Suppressor macrophage (primary cell): Measurements from ENCODE around the gene ATXN7L1.
A peak's percentile ranks its signal among the peaks of the same experiment; 100 is the strongest.
"Not testable (repeated sequence)": the region's sequence is repeated elsewhere in the genome, so short reads cannot be mapped to it uniquely, and the experiment has no call there.

ENCODE experiments used
- DNase-seq, 4 experiments: peaks; one replicate each; pipeline ENCODE4 v3.0.0-alpha.2; 2020 to 2022

Gene ATXN7L1

DNA sequence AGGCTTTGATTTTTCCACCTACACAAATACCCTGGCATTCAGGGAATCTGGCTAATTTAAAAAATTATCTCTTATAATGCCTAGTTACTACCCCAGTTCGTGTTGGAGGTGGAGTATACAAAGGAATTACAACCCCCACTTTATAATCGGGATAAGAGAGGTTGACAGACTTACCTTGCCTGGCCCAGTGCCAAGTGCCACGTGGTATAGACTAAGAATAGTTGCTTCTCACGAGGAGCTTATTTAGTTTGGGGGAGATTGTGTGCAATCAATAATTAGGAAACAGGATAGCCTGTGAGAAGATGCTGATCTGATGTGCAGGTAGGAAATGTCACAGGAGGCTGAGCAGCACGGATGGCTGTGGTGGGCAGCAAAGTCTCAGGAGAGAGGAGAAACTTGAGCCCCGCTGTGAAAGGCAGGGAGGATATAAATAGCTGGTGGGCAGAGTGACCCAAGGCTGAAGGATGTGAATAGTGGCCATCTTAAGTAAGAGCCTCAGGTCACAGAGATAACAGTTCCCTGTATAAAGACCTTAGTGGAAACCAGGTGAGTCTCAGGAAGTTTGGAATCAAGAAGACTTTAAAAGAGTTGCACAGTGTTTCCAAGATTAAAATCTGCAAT lies 11.3 kb upstream of the ATXN7L1 start:
- DNase-seq = no peak

DNA sequence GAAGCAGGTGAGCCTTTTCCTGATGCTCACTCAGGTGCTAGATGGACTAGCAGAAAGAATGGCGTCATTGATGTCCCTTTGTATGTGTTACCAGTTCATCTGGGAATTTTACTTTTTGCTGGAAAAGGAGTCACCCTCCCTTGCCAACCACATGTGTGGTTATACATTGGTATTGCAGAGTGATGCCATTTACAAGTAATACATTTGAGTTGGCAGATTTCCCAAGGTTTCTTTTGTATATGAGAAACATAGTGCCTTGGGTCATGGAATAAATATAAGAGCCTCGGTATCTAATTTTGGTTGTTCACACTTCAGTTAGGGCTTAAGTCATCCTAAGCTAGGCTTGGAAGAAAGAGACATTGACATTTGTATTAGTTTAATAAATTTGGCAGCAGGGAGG lies 10.4 kb upstream of the ATXN7L1 start:
- DNase-seq = no peak

DNA sequence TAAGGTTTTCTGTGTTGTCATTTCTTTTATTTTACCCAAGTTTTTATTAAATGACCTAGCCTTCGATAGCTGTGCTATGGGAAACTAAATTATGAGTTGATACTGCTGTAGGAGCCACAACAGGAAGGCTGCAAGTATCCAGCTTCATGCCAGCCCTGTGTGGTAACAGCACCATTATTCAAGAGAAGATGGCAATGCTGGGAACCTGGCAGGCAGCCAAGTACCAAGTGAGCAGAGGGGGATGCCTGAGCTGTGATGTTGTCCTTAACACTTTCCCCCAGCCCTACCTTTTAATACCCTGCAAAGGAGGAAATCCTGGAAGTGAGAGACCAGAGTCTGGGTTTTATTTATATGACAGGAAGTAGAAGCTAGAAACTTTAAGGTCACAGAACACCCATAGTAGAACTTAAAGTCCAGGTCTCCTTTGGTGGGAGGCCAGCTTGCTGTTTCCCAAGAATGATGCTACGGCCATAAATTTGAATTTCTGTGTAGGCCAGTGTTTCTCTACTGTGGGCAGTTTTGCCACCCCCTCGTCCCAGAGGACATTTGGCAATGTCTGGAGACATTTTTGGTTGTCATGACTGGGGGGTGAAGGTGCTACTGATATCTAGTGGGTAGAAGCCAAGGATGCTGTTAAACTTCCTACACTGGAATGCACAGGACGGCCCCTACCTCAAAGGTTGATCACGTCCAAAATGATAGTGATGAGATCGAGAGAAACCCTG lies 9.2 kb upstream of the ATXN7L1 start:
- DNase-seq = peak in 1 of 4 experiments; percentile 9

DNA sequence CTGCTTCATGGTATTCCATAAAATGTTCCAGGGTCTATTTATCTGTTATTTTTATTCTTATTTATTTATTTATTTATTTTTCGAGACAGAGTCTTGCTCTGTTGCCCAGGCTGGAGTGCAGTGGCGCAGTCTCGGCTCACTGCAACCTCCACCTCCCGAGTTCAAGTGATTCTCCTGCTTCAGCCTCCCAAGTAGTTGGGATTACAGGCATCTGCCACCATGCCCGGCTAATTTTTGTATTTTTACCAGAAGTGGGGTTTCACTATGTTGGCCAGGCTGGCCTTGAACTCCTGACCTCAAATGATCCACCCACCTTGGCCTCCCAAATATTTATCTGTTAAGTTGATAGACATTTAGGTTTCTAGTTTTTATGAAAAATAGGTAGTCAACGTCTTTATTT lies 6.8 kb upstream of the ATXN7L1 start:
- not testable (repeated sequence) for DNase-seq

DNA sequence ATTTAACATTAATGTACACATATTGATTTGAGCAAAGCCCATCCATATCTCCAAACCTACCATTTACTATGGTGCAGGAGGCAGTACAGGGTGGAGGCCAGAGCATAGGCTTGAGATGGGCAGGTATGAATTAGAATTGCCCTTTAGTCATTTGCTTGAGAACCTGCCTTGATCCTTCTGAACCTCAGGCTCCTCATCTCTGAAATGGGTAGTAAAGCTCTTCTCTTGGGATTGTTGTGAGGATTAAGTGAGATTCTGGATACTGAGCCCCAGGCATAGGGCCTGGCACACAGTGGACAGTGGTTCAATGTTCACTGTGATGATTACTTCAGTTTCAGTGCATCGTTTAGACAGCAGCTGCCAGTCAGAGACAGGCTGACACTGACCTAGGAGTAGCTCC lies 5.0 kb upstream of the ATXN7L1 start:
- DNase-seq = no peak

DNA sequence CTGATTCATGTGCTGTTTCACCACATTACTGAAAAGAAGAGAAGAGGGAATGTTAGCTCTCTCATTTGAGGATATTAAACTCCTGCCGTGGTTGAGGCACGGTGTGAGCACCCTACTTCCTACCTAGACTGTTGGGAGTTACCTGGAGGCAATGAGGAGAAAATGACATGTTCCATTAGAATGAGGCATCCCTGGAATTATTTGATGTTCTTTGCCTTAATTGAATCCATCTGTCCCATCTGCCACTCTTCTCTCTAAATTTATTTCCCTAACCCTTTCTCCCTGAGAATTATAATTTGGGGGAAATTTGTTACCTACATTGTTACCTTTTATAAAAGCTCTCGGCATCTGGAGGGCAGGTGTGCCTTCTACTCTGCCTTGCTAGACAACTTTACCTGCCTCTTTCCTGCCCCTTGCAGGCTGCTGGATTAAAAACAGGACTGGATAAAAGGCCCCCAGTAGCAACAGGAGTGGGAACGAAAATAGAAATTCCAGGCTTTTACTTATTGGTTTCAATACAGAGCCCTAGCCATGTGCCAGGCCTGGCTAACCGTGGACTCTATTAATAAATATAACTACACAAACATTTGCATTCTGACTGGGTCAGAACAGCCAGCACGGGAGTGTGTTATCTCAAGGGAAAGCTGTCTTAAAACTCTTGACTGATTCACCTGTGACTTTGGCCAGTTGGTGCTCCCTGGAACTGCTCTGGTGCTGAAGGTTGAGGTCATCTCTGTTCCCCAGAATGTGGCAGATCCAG lies 4.4 kb upstream of the ATXN7L1 start:
- DNase-seq = no peak

DNA sequence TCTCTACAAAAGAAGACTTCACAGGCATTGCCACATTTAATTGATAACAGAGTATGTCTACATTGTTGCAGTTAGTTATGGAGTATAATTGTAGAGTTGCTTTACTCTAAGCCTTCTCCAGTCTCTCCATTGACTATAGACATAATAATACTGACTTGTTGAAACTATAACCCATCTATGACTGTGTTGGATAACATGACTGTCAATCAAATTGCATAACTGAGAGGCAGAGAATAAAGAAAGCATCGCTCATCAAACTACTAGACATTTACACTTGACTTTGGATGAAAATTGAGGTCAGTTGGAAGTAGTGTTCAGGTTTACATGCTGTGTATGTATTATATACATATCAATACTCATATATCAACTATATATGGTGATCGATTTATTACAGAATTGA lies 3.4 kb upstream of the ATXN7L1 start:
- no peak for DNase-seq

DNA sequence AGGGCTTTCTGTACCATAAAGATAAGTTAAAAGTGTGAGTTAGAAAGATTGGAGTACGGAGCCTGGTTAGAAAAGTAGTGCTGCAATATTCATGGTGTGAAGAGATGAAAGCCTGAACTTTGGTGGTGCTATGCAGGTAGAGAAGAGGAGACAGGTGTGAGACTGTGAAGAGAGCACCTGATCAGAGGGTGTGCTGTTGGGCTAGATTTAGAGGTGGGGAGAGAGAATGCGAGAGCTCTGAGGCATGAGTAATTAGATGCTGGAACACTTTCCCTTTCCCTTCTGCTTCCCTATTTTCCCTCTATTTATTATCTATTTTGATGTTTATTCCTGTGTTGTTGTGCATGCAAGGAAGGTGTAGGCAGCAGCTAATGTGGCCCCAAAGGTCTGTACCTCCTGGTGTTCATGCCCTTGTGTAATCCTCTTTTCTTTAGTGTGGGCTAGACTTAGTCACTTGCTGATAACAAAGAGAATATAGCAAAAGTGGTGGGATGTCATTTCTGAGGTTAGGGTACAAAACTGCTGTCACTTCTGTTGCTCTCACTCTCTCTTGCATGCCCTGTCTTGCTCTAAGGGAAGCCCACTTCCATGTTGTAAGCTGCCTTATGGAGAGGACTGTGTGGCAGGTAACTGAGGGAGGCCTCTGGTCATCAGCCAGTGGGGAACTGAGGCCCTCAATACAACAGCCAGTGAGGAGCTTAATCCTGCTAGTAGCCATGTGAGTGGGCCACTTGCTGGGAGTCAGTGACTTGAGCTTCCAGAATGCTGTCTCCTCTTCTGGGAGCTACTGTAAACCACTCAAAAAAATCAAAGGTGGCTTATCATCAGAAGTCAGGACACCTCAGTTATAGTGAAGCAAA lies 2.6 kb upstream of the ATXN7L1 start:
- DNase-seq = peak in 2 of 4 experiments; percentile 6 to 38

DNA sequence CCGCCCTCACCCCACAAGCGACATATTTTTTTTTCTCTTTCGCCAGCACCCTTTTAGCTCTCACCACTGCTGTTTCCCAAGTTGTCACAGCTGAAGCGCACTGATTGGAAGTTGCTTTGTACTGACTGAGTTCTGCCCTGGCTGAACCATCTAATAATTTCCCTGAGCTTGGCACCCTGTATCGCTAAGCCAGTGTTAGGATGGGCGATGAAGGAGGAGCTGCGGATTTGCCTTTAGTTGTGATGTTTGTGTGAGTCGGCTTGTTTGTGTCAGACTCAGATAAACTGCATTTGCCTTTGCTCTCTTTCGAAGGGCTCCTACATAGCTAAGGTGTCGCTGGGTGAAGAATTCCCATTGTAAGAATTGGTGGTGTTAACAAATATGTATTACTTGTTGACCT lies 1.3 kb upstream of the ATXN7L1 start:
- DNase-seq = no peak

DNA sequence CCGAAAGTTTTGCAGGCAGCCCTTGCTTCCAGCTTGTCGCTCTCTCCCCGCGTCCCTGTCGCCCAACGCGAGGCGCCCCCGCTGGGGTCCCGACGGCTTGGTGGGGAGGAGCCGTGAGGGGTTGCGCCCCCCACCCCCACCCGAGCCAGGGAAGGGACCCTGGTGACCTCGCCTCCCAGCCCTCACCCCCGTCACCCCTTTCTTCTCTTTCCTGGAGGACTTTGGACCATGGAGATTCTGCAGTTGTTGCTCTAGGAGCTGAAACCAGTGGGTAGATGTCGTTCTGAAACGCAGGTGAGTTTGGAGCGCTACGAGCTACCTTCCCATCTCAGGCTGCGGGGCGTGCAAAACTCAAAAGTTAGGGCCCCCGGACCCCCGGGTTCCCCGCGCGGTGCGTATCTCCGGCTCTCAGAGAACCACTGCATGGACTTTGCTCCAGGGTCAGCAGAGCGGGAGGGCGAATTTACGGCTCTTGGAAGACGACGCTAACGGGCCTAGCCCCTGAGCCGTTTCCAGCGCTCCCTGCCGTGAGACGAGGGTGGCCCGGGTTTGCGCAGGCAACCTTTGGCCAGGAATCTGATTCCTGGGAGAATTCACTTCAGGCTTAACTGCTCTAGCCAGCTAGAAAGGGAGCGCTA lies 684 bp upstream of the ATXN7L1 start:
- peak in 2 of 4 experiments; percentile 18 to 24 for DNase-seq

DNA sequence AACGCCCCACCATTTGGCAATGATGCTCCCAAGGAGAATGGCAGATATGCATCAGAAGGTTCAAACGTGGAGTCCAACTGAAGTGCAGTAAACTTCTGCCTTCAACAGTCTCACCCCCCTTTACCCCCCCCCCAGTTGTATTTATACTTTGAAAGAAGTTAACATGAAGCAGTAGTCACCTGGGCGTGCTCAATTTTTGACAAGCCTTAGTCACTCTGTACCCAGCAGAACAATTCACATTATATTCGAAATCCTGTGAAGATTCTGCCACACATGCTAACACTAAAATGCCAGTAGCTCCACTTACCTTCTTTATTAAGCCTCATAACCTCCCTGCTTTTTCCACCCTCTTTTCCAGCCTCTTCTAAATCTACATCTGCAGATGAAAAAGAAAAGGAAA lies 894 bp downstream of the ATXN7L1 start:
- no peak for DNase-seq

DNA sequence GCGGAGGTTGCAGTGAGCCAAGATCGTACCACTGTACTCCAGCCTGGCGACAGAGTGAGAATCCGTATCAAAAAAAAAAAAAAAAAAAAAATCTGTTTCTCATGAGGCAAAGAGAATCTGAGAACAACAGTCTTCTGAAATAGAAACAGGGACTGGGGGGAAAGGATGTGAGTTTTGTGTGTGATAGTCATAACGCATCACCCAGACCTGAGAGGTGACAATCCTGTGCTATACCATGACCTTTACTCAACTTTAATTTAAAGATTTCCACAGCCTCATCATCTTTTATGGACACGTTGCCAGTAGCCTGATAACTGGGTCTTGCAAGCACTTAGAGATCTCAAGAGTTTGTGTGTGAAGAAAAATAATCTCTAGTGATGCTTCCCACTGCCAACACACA lies 2.3 kb downstream of the ATXN7L1 start:
- DNase-seq = no peak

DNA sequence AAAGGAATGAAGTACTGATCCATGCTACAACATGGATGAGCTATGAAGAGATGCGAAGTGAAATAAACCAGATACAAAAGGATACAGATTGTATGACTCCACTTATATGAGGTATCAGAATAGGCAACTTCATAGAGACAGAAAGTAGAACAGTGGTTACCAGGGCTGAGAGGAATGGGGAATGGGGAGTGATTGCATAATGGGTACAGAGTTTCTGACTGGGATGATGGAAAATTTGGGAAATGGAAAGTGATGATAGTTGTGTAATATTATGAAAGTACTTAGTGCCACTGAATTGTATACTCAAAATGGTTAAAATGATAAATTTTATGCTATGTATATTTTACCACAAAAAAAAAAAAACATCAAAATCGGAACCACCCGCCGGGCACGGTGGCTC lies 3.9 kb downstream of the ATXN7L1 start:
- DNase-seq = no peak

DNA sequence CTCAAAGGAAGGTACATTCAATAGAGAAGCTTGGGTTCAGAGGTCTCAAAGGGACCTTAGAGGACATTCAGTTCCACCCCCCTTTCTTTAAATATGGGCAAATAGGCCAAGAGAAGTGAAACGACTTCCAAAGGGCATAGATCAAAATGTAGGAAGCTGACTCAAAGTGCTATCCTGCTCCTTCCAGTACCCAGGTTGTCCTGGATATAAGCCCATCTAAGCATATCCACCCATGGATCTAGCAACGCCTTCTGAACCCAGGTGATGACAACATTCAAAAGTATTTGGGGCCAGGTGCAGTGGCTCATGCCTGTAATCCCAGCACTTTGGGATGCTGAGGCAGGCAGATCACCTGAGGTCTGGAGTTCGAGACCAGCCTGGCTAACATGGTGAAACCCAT lies 5.3 kb downstream of the ATXN7L1 start:
- DNase-seq = no peak

DNA sequence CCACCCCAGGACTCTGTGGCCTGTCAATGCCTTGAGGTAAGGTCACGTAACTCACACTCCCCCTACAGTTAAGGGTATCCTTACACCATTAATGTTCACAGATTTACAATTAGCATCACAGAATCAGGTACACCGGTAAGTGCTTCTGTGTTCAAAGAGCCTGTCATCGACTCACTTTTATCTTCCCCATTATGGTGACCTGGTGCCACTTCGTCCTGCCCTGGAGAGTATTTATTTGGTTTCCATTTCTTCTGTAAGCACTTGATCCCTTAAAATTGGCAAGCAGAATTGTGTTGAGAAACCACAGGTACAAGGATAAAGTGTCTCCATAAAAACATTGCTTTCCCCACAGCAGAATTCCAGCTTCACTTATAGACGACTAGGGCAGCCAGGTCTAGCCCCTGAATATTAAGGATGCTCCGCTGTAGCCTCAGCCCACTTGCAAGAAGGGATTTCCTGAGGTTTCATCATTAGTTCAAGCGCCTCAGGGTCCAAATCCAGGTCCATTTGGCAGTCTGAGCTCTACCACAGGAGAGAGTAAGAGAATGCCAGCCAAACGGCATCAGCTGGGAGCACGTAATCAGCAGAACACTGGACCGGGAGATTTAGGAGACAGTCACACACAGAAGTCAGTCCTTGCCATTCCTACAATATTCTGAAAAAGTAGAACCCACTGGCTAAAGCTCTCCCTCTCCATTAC lies 10.1 kb downstream of the ATXN7L1 start:
- DNase-seq = no peak

DNA sequence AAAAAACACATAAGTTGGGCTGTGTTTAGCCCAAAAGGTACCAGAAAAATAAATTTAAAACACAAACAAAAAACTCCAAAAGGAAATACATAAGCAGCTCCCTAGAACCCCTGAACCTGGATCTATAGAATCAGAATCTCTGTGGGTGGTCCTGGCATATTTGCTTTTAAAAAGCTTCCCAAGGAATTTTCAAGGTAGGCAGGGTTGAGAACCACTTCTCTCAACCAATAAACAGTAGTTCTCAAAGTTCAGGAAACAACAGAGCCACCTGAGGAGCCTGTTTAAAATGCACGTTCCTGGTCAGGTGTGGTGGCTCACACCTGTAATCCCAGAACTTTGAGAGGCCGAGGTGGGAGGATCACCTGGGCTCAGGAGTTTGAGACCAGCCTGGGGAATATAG lies 12.5 kb downstream of the ATXN7L1 start:
- no peak for DNase-seq

DNA sequence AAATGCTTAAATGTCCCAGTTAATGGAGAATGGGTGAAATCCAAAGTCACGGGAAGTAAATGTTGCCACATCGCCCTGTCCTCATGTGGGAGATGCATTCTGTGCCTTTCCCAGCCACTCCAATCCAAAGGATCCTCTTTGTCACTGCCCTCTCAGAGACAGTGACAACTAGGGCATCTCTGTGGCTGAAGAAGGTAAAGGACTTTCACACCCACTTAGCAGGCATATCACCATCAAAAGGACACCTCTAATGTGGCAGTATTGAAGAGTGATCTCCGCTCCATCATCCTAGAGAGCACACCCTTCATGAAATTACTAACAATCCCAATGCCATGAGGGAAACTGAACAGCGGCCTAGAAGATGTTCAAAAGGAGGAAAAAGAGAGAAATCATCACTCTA lies 13.6 kb downstream of the ATXN7L1 start:
- no peak for DNase-seq

DNA sequence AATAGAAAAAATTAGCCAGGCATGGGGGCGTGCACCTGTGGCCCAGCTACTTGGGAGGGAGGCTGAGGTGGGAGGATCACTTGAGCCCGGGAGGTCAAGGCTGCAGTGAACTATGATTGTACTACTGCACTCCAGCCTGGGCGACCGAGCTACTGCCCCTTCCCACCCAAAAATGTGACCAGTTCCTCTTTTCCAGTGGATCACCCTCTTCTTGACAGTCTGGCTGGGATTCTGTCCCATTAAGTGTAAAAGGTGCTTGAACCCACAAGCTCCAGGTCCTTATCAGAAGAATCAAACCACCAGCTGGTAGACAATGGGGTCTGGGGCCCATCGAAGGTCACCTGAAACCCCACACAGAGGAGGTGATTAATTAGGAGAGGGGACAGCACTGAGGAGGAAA lies 14.1 kb downstream of the ATXN7L1 start:
- DNase-seq = no peak

DNA sequence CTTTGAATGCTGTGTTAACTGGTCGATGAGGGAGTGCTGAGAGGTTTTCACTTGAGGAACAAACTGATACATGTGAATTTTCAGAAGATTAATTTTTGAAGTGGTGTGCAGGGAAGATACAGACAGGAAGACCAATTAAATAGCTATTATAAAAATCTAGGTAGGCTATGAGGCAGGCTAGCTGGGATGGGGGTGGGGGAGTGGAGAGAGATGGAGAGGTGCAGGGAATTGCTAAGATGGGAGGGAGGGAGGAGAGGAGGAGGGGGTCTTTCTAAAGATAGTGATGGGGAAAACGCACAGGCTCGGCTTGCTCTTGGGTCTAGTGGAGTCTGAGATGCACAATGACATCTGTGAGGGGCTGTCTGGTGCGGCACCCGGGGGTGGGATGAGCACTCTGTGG lies 15.2 kb downstream of the ATXN7L1 start:
- DNase-seq = no peak

DNA sequence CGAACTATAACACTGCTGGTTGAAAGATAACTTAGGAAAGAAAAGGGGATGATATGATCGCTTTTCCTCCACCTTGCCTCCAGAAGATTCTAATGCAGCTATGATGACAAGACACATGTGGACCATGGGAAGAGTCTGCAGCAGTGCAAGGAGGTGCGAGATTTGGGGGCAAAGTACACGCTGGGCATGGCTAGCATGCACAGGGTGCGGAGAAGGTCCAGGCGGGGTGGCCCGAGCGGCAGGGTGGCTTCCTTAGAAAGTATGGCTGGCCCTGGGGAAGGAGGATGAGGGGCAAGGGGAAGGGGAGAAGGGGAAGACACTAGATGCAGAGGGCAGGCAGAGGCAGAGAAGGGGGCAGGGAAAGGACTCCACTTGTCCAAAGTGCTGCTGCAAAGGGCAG lies 15.6 kb downstream of the ATXN7L1 start:
- no peak for DNase-seq

DNA sequence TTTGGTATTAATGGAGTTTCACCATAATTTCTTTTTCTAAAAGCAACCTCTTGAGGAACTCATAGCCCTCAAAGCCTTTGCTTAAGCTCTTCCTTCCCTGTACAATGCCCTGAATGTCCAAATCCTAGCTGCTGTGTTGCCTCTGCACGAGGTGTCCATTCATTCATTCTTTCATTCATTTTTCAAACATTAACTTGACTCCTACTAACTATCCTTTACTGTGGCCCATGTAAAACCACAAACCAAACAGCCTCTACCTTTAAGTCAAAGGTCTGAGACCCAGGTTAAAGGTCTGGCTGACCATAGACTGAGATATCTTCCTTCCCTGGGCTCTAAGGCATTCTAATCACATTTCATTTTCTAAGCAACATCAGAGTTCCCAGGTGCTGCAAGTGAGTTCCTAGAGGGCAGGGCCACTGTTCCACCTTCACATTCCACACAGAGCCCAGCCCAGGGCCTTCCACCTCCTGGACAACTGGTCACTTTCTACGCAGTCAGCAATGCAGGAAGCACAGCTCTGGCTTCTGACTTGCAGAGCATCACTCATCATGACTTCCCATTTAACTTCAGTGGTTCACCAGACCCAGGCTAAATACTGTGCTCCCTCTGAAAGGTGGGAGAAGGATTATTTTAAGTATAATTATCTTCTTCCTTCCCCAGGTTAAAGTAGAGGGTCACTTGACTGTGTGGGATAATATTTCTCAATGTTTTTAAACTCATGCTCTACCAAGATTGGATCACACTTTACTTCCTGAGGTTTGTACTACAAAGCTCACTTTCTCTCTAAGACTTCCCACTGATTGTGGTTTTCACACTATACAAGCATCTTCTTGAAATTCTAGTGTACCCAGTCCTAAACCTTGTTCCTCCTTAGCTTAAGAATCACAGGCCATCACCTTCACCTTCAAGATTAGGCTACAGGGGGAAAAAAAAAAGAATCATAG lies 19.1 kb downstream of the ATXN7L1 start:
- DNase-seq = peak; percentile 3 to 28 (median 26)
